Immature natural killer cell (primary cell): ENCODE data around the gene B3GALNT1. TPM values are rescaled to one million over a fixed set of nuclear protein-coding genes. Genes with fewer than 3 reads are reported as not detected.

Source experiments
- DNase-seq, 3 donors: peaks; one replicate each; pipeline ENCODE4 v3.0.0; 2022; ENCODE audit warnings: mixed read lengths in 1 of 3
- H3K27ac Mint-ChIP-seq, 6 donors: one replicate each; pipeline ENCODE4 v1.8.0; 2020; ENCODE audit warnings: mixed read lengths in 6 of 6, mild to moderate bottlenecking in 5 of 6, inconsistent platforms in 4 of 6, moderate library complexity in 3 of 6
- H3K27me3 Mint-ChIP-seq, 3 donors: one replicate each; pipeline ENCODE4 v1.8.0; 2020 to 2021; ENCODE audit warnings: low read depth in 3 of 3, mild to moderate bottlenecking in 3 of 3, mixed read lengths in 3 of 3, moderate library complexity in 3 of 3, inconsistent platforms in 1 of 3
- H3K36me3 Mint-ChIP-seq, 3 donors: one replicate each; pipeline ENCODE4 v1.8.0; 2020; ENCODE audit warnings: mixed read lengths in 3 of 3, inconsistent platforms in 2 of 3, mild to moderate bottlenecking in 2 of 3
- H3K4me1 Mint-ChIP-seq, 2 donors: one replicate each; pipeline ENCODE4 v1.8.0; 2020; ENCODE audit warnings: inconsistent platforms in 2 of 2, mild to moderate bottlenecking in 2 of 2, mixed read lengths in 2 of 2, moderate library complexity in 1 of 2
- H3K4me3 Mint-ChIP-seq, 5 donors: one replicate each; pipeline ENCODE4 v1.8.0; 2020; ENCODE audit warnings: mild to moderate bottlenecking in 5 of 5, mixed read lengths in 5 of 5, inconsistent platforms in 3 of 5, moderate library complexity in 3 of 5
- H3K9me3 Mint-ChIP-seq, 6 donors: one replicate each; pipeline ENCODE4 v1.8.0; 2020; ENCODE audit warnings: mild to moderate bottlenecking in 6 of 6, mixed read lengths in 6 of 6, inconsistent platforms in 4 of 6, moderate library complexity in 3 of 6
- polyA plus RNA-seq, 3 donors: library from polyadenylated mRNA; unstranded; fragments of 300-500 nt; fragmentation: Illumina TruSeq; gene quantifications; one replicate each; pipeline ENCODE4 v1.2.3, GENCODE V29; 2021

B3GALNT1 gene
- polyA plus RNA-seq, 3 donors from 2014 or later: 2.3 to 8.4 (median 6.2) TPM

- Mint-ChIP-seq H3K36me3 (no peaks in the 10 kb centered on the region), H3K9me3 (no peaks in the 10 kb centered on the region), H3K4me1 (peaks cover 11 to 17% of the 10 kb centered on the region in 2 donors), H3K4me3 (peak overlapping the region; percentile 80 to 90 (median 85)), H3K27ac (no peak overlapping the region), H3K27me3 (peaks cover 2 to 7% (median 3%) of the 10 kb centered on the region in 3 donors)
- DNase-seq: no peak
Observed at GRCh38 chr3:161103776-161104385, 1.3 kb downstream of the B3GALNT1 start.

DNA sequence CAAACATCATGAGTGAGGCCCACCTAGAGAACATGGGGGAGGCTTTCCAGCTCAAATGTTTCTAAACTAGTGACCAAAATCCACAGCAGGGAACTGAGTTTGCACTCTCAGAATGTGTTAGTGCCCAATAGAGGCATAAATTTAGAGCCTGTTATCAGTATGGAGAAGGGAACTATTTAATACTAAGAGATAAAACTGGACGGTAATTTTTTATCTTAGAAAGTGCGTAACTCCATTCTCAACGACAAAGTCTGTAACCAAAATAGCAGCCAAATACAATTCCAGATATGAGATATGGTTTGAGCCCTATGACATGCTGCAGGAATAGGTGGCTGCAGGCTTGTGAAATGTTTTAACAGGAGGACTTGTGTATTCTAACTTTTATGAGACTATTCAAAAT, 3.5 kb downstream of the B3GALNT1 start:
- no peak overlapping the region for H3K4me3 Mint-ChIP-seq
- no peaks in the 10 kb centered on the region for H3K36me3 Mint-ChIP-seq
- no peak for DNase-seq
- peaks cover 0 to 7% (median 3%) of the 10 kb centered on the region in 3 donors for H3K27me3 Mint-ChIP-seq
- H3K9me3 Mint-ChIP-seq: no peaks in the 10 kb centered on the region
- peak overlapping the region in 1 of 6 donors; percentile 21 for H3K27ac Mint-ChIP-seq
- H3K4me1 Mint-ChIP-seq: peaks cover 11 to 17% of the 10 kb centered on the region in 2 donors

DNA sequence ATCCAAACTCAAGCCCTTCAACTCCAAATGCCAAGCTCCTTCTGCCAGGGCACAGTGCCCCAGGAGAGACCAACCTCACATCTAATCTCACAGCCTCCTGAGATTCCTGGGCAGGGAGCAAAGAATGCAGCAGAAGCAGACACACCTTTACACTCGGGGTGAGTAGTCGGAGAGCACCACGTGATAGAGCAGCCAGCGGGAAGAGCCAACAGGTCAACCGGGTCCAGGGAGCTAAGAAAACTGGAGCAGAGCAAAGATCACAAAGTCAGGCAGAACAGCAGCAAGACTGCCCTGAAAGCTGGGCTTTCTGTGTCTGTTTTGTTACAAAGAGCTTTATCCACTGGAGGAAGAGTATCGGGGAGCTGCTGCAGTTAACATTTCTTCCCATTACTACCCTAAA, 4.2 kb downstream of the B3GALNT1 start:
- H3K36me3 Mint-ChIP-seq: no peaks in the 10 kb centered on the region
- H3K27me3 Mint-ChIP-seq: peaks cover 0 to 9% (median 3%) of the 10 kb centered on the region in 3 donors
- H3K4me1 Mint-ChIP-seq: peaks cover 11 to 15% of the 10 kb centered on the region in 2 donors
- H3K9me3 Mint-ChIP-seq: no peaks in the 10 kb centered on the region
- H3K4me3 Mint-ChIP-seq: no peak overlapping the region
- no peak for DNase-seq
- H3K27ac Mint-ChIP-seq: no peak overlapping the region

GRCh38 chr3:161096771-161097367, 8.3 kb downstream of the B3GALNT1 start:
- Mint-ChIP-seq H3K36me3 (peaks cover 0 to 2% (median 0%) of the 10 kb centered on the region in 3 donors), H3K9me3 (no peaks in the 10 kb centered on the region), H3K4me1 (no peaks in the 10 kb centered on the region), H3K27me3 (peaks cover 1 to 7% (median 2%) of the 10 kb centered on the region in 3 donors), H3K4me3 (no peak overlapping the region), H3K27ac (no peak overlapping the region)
- DNase-seq: peak in 1 of 3 donors; percentile 7

- Mint-ChIP-seq H3K36me3 (peaks cover 0 to 5% (median 5%) of the 10 kb centered on the region in 3 donors), H3K27ac (no peak overlapping the region), H3K27me3 (peaks cover 3 to 5% (median 3%) of the 10 kb centered on the region in 3 donors), H3K4me3 (no peak overlapping the region), H3K9me3 (no peaks in the 10 kb centered on the region), H3K4me1 (no peaks in the 10 kb centered on the region)
- no peak for DNase-seq
Observed at GRCh38 chr3:161093895-161094294, 11.3 kb downstream of the B3GALNT1 start.

DNA sequence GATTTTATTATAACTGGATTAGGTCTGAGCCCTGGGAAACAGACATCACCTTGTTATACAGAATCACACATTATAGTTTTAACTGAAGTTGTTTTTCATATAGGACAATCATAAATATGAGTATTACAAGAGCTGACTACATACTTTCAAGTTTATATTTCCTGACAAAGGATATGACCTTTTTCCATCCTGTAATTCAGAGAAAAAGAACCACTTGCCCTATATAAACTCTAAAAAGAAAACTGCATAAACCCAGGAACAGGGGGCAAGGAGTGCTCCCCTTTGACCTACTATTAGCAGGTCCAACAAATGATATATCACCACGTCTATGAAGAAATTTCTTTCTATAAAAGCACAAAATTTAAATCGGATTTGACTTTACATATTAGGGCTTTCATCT, 20.9 kb downstream of the B3GALNT1 start:
- H3K4me1 Mint-ChIP-seq: peaks cover 7 to 15% of the 10 kb centered on the region in 2 donors
- no peak overlapping the region for H3K27ac Mint-ChIP-seq
- no peaks in the 10 kb centered on the region for H3K27me3 Mint-ChIP-seq
- DNase-seq: no peak
- peaks cover 3 to 13% (median 10%) of the 10 kb centered on the region in 3 donors for H3K36me3 Mint-ChIP-seq
- no peak overlapping the region for H3K4me3 Mint-ChIP-seq
- H3K9me3 Mint-ChIP-seq: peaks cover 0 to 1% (median 0%) of the 10 kb centered on the region in 6 donors

DNA sequence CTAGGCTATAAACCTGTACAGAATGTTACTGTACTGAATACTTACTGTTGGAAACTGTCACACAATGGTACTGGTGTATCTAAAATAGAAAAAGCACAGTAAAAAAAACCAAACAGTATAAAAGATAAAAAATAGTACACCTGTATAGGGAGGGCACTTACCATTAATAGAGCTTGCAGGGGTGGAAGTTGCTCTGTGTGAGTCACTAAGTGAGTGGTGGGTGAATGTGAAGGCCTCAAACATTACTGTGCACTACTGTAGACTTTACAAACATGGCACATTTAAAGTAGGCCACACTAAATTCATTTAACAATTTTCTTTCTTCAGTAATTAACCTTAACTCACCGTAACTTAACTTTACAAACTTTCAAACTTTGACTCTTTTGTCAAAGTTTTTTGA, 22.0 kb downstream of the B3GALNT1 start:
- H3K27ac Mint-ChIP-seq: no peak overlapping the region

GRCh38 chr3:161082063-161082462, 23.1 kb downstream of the B3GALNT1 start:
- Mint-ChIP-seq H3K4me1 (peaks cover 7 to 15% of the 10 kb centered on the region in 2 donors), H3K9me3 (peaks cover 0 to 3% (median 0%) of the 10 kb centered on the region in 6 donors), H3K27me3 (no peaks in the 10 kb centered on the region), H3K36me3 (peaks cover 0 to 6% (median 4%) of the 10 kb centered on the region in 3 donors), H3K27ac (peak overlapping the region in 3 of 6 donors; percentile 0 to 25 (median 0)), H3K4me3 (no peak overlapping the region)
- no peak for DNase-seq

More for the DNA sequence above, 22.0 kb downstream of the B3GALNT1 start:
- Mint-ChIP-seq H3K36me3 (peaks cover 0 to 10% (median 7%) of the 10 kb centered on the region in 3 donors), H3K4me3 (no peak overlapping the region), H3K4me1 (peaks cover 7 to 15% of the 10 kb centered on the region in 2 donors), H3K27me3 (no peaks in the 10 kb centered on the region), H3K9me3 (peaks cover 0 to 1% (median 0%) of the 10 kb centered on the region in 6 donors)
- no peak for DNase-seq

GRCh38 chr3:161081633-161082032, 23.5 kb downstream of the B3GALNT1 start:
- Mint-ChIP-seq H3K9me3 (peaks cover 0 to 3% (median 0%) of the 10 kb centered on the region in 6 donors), H3K4me1 (peaks cover 7 to 15% of the 10 kb centered on the region in 2 donors), H3K36me3 (peaks cover 0 to 6% (median 4%) of the 10 kb centered on the region in 3 donors), H3K27ac (peak overlapping the region in 1 of 6 donors; percentile 49), H3K4me3 (no peak overlapping the region), H3K27me3 (no peaks in the 10 kb centered on the region)
- no peak for DNase-seq

DNA sequence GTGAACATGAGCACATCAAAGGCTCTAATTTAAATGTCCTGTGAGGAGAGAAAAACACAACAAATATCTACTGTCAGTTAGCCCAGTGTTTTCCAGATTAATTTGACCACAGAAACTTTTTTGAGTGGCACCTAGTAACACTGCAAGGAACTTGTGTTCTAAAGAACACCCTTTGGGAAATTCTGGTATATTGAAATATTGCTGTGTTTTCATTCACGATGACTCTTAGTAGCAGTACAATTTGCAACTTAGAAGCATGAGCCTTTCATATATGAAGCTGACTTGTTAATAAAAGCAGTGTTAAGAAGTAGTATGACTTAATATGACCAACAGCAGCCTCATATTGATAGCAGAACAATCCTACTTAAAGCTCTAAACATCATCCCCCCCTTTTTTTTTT, 32.0 kb downstream of the B3GALNT1 start:
- Mint-ChIP-seq H3K27me3 (no peaks in the 10 kb centered on the region), H3K4me1 (peaks cover 0 to 4% of the 10 kb centered on the region in 2 donors), H3K4me3 (no peak overlapping the region), H3K36me3 (peaks cover 6 to 17% (median 15%) of the 10 kb centered on the region in 3 donors), H3K27ac (no peak overlapping the region), H3K9me3 (peaks cover 0 to 2% (median 0%) of the 10 kb centered on the region in 6 donors)
- no peak for DNase-seq

DNA sequence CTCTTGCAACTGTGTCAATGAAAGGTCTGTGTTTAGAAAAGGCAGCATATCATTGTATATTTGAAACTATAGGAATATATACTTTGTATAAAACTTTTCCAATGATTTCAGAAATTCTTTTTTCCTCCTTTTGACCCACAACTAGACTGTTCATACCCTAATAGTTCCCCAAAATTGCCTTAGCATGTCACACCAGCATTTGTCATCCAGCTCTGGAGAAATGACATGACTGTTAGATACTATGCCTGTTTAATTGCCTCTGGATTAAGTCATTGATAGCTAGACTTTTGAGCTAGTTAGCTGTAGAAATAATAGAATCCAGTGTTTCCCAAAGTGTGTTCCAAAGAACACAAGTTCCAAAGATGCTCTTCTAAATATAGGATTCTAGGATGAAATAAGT, 32.4 kb downstream of the B3GALNT1 start:
- DNase-seq: no peak
- no peaks in the 10 kb centered on the region for H3K9me3 Mint-ChIP-seq
- no peak overlapping the region for H3K27ac Mint-ChIP-seq
- H3K36me3 Mint-ChIP-seq: peaks cover 7 to 18% (median 17%) of the 10 kb centered on the region in 3 donors
- H3K4me1 Mint-ChIP-seq: peaks cover 0 to 4% of the 10 kb centered on the region in 2 donors
- H3K4me3 Mint-ChIP-seq: no peak overlapping the region
- H3K27me3 Mint-ChIP-seq: no peaks in the 10 kb centered on the region

GRCh38 chr3:161072211-161072621, 32.9 kb downstream of the B3GALNT1 start:
- no peak overlapping the region for H3K27ac Mint-ChIP-seq
- H3K9me3 Mint-ChIP-seq: no peaks in the 10 kb centered on the region
- H3K27me3 Mint-ChIP-seq: no peaks in the 10 kb centered on the region
- DNase-seq: no peak
- peaks cover 0 to 4% of the 10 kb centered on the region in 2 donors for H3K4me1 Mint-ChIP-seq
- H3K4me3 Mint-ChIP-seq: no peak overlapping the region
- H3K36me3 Mint-ChIP-seq: peaks cover 13 to 23% (median 20%) of the 10 kb centered on the region in 3 donors

DNA sequence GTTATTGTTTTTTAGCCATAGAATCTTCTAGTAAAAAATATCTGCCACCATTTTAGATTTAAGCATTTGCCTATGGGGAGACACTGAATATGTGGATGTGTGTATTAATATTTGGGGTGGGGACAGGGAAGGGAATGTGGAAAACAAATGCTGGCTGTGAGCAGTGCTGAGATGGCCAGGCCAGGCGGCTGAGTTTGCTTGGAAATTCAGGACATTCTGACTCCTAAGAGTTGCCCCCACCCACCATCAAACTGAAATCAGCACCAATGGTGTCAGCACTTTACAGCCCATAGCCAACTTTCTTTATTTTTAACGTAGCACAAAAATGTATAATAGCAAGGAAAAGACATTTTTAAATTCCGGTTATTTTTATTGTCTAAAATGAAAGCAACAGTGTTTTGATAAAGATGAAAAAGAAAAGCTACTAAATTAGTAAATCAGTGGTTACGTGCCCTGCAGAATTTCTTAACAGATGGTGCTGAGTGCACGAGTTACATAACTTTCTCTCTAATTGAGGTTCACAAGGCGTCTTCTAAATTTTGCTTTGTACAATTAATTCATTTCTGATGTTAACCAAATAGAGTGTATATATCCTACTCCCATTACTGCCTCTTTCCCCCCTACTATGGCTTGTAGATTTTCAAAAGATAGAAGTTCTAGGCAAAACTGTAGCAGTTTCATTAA, 34.0 kb downstream of the B3GALNT1 start:
- no peaks in the 10 kb centered on the region for H3K9me3 Mint-ChIP-seq
- no peak overlapping the region for H3K27ac Mint-ChIP-seq
- no peak overlapping the region for H3K4me3 Mint-ChIP-seq
- peaks cover 0 to 4% of the 10 kb centered on the region in 2 donors for H3K4me1 Mint-ChIP-seq
- H3K36me3 Mint-ChIP-seq: peaks cover 18 to 27% (median 22%) of the 10 kb centered on the region in 3 donors
- peaks cover 0 to 3% (median 0%) of the 10 kb centered on the region in 3 donors for H3K27me3 Mint-ChIP-seq
- DNase-seq: no peak
